Muscle of leg (tissue), 11 donors: Measurements from ENCODE around the gene LNPK. TPM values are rescaled to one million over a fixed set of nuclear protein-coding genes. Genes with fewer than 3 reads are reported as not detected.
"Not testable (repeated sequence)": the region's sequence is repeated elsewhere in the genome, so short reads cannot be mapped to it uniquely, and the experiment has no call there.

Experiments used
- DNase-seq: peaks from one replicate; pipeline ENCODE4 v3.0.0; 2013
- H3K27ac ChIP-seq: one replicate; pipeline ENCODE4 v1.5.1; 2013; ENCODE audit warnings: mild to moderate bottlenecking, low read length, control low read depth
- H3K27me3 ChIP-seq: one replicate; pipeline ENCODE4 v1.6.1; 2013; ENCODE audit warnings: low read length; ENCODE audit not compliant: control insufficient read depth, insufficient read depth
- H3K36me3 ChIP-seq: one replicate; pipeline ENCODE4 v1.6.1; 2013; ENCODE audit warnings: low read length; ENCODE audit not compliant: control insufficient read depth, insufficient read depth
- H3K4me1 ChIP-seq: one replicate; pipeline ENCODE4 v1.6.1; 2013; ENCODE audit warnings: low read length; ENCODE audit not compliant: control insufficient read depth, insufficient read depth
- H3K4me3 ChIP-seq: one replicate; pipeline ENCODE4 v1.5.1; 2013; ENCODE audit warnings: low read length, control low read depth
- H3K9me3 ChIP-seq: replicated peaks from 2 replicates; pipeline ENCODE4 v1.6.1; 2013; ENCODE audit warnings: low read depth, low read length; ENCODE audit not compliant: control insufficient read depth
- WGBS: methylation state at CpG from one replicate; pipeline ENCODE4 v1.1.5; 2013; ENCODE audit warnings: missing lambda C conversion rate; ENCODE audit not compliant: insufficient coverage; 5-methylcytosine and 5-hydroxymethylcytosine counted together
- polyA plus RNA-seq, 8 donors: library from polyadenylated mRNA; unstranded; fragments of 120-200 nt; gene quantifications; one replicate each; pipeline versions ENCODE4 v1.2.1 to v1.2.3, GENCODE V29; 2013; ENCODE audit warnings: inconsistent platforms in 1 of 8, low replicate concordance in 1 of 8; ENCODE audit not compliant: insufficient read length in 8 of 8, insufficient read depth in 1 of 8
- total RNA-seq: library from RNA; stranded (reverse); fragments of 120-200 nt; gene quantifications from one replicate; pipeline ENCODE4 v1.2.4, GENCODE V29; 2013

Gene LNPK
- total and polyA plus RNA-seq, 9 donors = 18.0 to 40.6 (median 32.2) TPM

DNA sequence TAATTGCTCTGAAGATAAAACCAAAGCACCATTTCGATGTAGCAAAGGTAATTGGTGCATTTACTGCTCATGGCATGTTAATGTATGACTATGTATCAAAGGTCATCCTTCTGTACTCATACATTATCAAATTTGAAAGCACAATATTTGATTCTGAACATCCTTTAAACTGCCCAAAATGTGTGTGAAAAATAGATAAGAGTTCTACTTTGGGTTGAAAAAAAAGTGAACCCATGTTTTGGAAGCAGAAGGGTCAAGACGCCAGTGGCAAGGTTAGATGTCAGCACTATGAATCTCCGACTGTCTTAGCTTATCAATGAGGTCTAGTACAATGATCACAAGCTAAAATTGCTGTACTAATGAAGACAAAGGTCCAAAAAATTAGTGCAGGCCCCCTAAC, 83.1 kb downstream of the LNPK start:
- Histone ChIP-seq H3K4me1 (no peaks in the 10 kb centered on the region), H3K27me3 (no peaks in the 10 kb centered on the region), H3K9me3 (no peaks in the 10 kb centered on the region), H3K36me3 (no peaks in the 10 kb centered on the region), H3K4me3 (no peak overlapping the region), H3K27ac (no peak overlapping the region)
- 89% methylated on average over 2 of the region's 3 CpGs for WGBS
- DNase-seq = no peak

DNA sequence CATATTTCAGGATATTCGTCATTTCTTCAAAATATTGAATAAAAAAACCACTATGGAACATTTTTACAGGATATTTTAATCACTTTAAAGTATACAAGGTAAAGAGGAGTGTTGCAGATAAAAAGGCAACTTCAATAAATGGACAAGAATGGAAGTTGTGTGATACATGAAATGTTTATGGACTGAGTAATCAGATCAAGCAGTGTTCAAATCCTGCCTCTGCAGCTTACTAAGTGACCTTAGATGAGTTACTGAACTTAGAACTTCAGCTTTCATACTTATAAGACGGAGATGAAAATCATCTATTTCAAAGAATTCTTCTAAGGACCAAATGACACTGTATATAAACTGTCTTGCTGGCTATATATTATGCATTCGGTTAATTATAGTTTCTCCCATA, 87.2 kb downstream of the LNPK start:
- Histone ChIP-seq H3K36me3 (no peaks in the 10 kb centered on the region), H3K4me3 (no peak overlapping the region), H3K9me3 (no peaks in the 10 kb centered on the region), H3K27me3 (no peaks in the 10 kb centered on the region), H3K27ac (no peak overlapping the region), H3K4me1 (no peaks in the 10 kb centered on the region)
- no CpG with 5 or more reads among the region's 3 CpGs for WGBS
- no peak for DNase-seq

DNA sequence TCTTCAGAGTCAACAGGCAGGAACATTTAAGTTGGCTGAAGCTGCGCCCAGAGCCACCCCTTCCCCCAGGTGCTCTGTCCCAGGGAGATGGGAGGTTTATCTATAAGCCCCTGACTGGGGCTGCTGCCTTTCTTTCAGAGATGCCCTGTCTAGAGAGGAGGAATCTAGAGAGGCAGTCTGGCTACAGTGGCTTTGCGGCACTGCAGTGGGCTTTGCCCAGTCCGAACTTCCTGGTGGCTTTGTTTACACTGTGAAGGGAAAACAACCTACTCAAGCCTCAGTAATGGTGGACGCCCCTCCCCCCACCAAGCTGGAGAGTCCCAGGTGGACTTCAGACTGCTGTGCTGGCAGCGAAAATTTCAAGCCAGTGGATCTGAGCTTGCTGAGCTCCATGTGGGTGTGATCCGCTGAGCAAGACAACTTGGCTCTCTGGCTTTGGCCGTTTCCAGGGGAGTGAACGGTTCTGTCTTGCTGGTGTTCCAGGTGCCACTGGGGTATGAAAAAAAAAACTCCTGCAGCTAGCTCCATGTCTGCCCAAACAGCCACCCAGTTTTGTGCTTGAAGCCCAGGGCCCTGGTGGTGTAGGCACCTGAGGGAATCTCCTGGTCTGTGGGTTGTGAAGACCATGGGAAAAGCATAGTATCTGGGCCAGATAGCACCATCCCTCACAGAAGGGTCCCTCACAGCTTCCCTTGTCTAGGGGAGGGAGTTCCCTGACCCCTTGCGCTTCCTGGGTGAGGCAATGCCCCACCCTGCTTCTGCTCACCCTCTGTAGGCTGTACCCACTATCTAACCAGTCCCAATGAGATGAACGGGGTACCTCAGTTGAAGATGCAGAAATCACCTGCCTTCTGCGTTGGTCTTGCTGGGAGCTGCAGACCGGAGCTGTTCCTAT, 88.0 kb downstream of the LNPK start:
- not testable (repeated sequence) for H3K27me3 ChIP-seq, H3K4me3 ChIP-seq, H3K36me3 ChIP-seq, DNase-seq, H3K4me1 ChIP-seq, H3K27ac ChIP-seq, H3K9me3 ChIP-seq
- 96% methylated on average over 5 of the region's 12 CpGs for WGBS

DNA sequence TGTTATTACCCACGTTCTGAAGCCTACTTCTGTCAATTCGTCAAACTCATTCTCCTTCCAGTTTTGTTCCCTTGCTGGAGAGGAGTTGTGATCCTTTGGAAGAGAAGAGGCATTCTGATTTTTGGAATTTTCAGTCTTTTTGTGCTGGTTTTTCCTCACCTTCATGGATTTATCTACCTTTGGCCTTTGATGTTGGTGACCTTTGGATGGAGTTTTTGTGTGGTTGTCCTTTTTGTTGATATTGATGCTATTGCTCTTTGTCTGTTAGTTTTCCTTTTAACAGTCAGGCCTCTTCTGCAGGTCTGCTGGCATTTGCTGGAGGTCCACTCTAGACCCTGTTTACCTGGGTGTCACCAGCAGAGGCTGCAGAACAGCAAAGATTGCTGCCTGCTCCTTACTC, 88.8 kb downstream of the LNPK start:
- not testable (repeated sequence) for H3K27me3 ChIP-seq, H3K9me3 ChIP-seq, H3K4me1 ChIP-seq, DNase-seq, H3K27ac ChIP-seq, H3K36me3 ChIP-seq, H3K4me3 ChIP-seq
- WGBS = no CpG with 5 or more reads among the region's 2 CpGs

DNA sequence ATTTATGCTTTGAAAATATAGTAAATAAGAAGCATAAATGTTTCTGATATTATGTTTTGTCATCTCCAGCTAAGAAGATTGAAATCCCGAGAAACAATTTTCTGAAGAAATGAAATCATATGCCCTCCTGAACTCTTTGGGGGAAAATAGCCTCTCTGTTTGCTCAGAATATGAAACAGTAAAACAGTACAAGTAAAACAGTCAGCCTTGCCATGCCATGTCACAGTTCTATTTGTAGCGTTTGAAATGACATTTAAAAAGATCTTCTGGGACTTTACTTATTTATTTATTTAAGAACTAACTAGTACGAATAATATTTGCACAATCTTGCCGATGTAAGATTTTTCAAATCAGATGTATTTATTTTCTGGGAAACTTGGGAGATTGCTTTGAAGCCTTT, 98.0 kb downstream of the LNPK start:
- no peaks in the 10 kb centered on the region for H3K27me3 ChIP-seq
- WGBS = no CpG with 5 or more reads among the region's 4 CpGs
- H3K4me3 ChIP-seq = no peak overlapping the region

DNA sequence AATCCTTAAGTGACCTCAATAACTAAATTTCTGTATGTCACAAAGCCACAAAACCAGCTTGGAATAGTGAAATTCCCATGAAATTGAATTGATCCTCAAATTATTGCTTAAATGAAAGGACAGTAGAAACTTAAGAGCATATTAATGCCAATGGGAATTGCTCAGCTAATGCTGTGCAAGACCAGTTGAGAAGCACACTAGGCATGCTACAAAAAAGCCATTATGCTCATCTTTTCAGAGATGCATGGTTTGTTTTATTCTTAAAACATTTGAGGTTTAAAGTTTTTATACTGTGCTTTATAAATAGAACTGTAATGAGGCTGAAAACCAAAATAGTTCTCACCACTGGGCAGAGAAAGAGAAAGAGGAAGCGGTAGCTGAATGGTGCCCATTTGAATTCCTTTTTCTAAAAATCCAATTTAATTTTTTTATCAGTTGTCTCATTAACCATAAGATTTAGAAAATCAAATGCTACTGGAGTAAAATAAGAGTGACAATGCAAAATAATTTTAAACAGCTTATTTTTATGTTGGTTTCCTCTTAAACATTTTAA, 98.6 kb downstream of the LNPK start:
- no CpG with 5 or more reads among the region's 1 CpG for WGBS
- Histone ChIP-seq H3K9me3 (no peaks in the 10 kb centered on the region), H3K4me1 (no peaks in the 10 kb centered on the region), H3K27me3 (no peaks in the 10 kb centered on the region), H3K27ac (no peak overlapping the region), H3K4me3 (no peak overlapping the region), H3K36me3 (no peaks in the 10 kb centered on the region)
- no peak for DNase-seq

More for the DNA sequence above, 98.0 kb downstream of the LNPK start:
- Histone ChIP-seq H3K27ac (no peak overlapping the region), H3K4me1 (no peaks in the 10 kb centered on the region), H3K36me3 (no peaks in the 10 kb centered on the region), H3K9me3 (no peaks in the 10 kb centered on the region)
- no peak for DNase-seq

DNA sequence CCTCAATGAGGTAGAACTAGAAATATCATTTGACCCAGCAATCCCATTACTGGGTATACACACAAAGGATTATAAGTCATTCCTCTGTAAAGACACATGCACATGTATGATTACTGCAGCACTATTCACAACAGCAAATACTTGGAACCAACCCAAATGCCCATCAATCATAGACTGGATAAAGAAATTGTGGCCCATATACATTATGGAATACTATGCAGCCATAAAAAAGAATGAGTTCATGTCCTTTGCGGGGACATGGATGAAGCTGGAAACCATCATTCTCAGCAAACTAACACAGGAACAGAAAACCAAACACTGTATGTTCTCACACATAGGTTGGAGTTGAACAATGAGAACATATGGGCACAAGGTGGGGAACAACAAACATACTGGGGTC, 106.1 kb downstream of the LNPK start:
- not testable (repeated sequence) for H3K27ac ChIP-seq, H3K4me3 ChIP-seq, H3K9me3 ChIP-seq, H3K36me3 ChIP-seq, DNase-seq, H3K27me3 ChIP-seq, H3K4me1 ChIP-seq
- no CpG with 5 or more reads among the region's 1 CpG for whole genome bisulfite sequencing

DNA sequence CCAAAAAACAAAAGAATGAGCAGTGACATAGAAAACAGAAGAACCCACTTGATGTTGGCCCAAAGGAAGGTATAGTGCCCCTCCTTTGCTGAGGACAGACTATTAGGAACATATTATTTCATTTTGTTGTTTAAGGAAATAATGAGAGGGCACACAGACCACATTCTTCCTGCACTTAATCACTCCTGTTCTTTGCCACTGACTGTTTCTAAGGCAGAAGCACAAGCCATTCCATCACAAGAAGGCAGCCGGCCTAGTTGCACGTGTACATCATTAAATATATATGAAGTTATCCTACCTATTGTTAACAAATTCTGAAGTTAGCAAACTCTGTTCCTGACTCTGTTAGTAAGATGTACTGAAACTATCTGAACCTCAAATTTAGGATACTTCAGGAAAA, 110.0 kb downstream of the LNPK start:
- no peak for DNase-seq
- Histone ChIP-seq H3K9me3 (peaks cover 2% of the 10 kb centered on the region), H3K4me3 (no peak overlapping the region), H3K27ac (no peak overlapping the region), H3K27me3 (no peaks in the 10 kb centered on the region), H3K36me3 (no peaks in the 10 kb centered on the region), H3K4me1 (peaks cover 3% of the 10 kb centered on the region)
- WGBS = no CpG with 5 or more reads among the region's 2 CpGs

DNA sequence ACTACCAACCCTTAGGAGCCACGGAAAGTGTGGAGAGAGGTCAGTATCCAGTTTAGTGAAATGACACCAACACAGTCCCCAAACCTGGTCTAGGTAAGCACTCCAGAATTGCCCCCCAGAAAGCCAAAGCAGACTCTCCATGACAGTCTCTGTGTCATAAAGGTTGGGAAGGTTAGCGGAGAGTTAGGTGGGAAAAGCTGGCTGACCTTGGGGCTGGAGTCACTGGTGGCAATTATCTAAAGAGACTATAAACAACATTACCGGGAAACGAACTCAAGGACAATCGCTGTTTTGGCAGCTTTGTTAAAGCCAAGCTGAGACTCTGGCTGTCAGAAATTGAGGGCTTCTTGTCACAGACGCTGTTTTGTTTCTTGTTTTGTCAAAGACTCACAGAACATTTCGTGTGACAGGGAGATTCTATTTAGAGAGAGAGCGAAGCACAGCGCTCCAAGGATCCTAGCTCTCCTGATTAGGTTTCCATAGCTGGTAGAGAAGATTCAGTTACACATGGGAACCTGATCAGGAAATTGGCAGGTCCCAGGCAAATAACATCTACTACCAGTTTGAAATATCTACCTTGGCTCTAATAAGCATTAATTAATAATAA, 111.3 kb downstream of the LNPK start:
- H3K4me3 ChIP-seq = no peak overlapping the region
- H3K36me3 ChIP-seq = no peaks in the 10 kb centered on the region
- DNase-seq = no peak
- 59% methylated on average over 5 of the region's 9 CpGs for WGBS
- no peaks in the 10 kb centered on the region for H3K27me3 ChIP-seq
- H3K4me1 ChIP-seq = peaks cover 3% of the 10 kb centered on the region
- H3K27ac ChIP-seq = no peak overlapping the region
- no peaks in the 10 kb centered on the region for H3K9me3 ChIP-seq

DNA sequence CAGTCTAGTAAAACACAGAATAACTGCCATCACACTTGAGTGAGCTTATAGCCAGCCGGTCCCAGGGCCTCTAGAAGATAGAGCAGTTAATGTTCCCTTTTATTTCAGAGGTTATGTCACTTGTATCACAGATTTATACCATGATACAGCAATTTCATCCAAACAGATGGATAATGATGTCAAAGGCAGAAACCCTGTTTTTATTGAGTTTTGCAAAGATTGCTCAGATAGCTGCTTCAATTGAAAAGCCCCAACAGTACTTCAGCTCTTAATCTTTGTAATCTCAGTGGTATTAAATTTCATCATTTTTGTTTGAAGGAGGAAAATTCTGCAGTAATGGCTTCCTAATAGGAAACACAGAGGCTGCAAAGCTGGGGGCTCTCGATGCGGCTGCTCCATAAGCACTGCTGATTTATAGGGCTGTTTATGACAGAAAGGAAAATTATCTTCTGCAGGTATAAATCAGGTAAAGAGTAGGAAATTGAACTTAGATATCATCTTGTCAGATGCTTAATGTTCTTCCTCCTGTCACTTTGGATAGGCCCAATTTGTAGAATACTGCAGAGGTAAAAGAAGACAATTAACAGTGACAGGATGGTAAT, 112.3 kb downstream of the LNPK start:
- Histone ChIP-seq H3K4me1 (peaks cover 5% of the 10 kb centered on the region), H3K27me3 (no peaks in the 10 kb centered on the region), H3K36me3 (no peaks in the 10 kb centered on the region), H3K4me3 (no peak overlapping the region), H3K9me3 (no peaks in the 10 kb centered on the region), H3K27ac (no peak overlapping the region)
- WGBS = 20% methylated on average over 1 of the region's 3 CpGs
- no peak for DNase-seq
